ENCODE data around the gene SPDEF. TPM values are rescaled to one million over a fixed set of nuclear protein-coding genes. Genes with fewer than 3 reads are reported as not detected.

The SPDEF gene
- total and polyA plus RNA-seq, 8 donors: 0.93 to 6.0 (median 1.8) TPM

- intact Hi-C loops (cut with DNase I): no loop called here
- ATAC-seq (no peak), DNase-seq (no peak)
- H3K4me1 ChIP-seq: no peaks in the 10 kb centered on the region
- no peaks in the 10 kb centered on the region for H3K36me3 ChIP-seq
- H3K4me3 ChIP-seq: no peak overlapping the region
- TF ChIP-seq CTCF (IDR thresholded peaks at IDR 0.05): no peak
- H3K9me3 ChIP-seq: peaks cover 0 to 15% of the 10 kb centered on the region in 2 donors
- H3K27ac ChIP-seq: no peak overlapping the region
- no peaks in the 10 kb centered on the region for H3K27me3 ChIP-seq
Observed at GRCh38 chr6:34496103-34496685, 59.9 kb downstream of the SPDEF start.

- Histone ChIP-seq H3K9me3 (peaks cover 0 to 3% of the 10 kb centered on the region in 2 donors), H3K36me3 (no peaks in the 10 kb centered on the region), H3K27me3 (no peaks in the 10 kb centered on the region), H3K27ac (no peak overlapping the region), H3K4me1 (no peaks in the 10 kb centered on the region), H3K4me3 (no peak overlapping the region)
- ATAC-seq (no peak), DNase-seq (no peak)
- no peak for TF ChIP-seq CTCF (IDR thresholded peaks at IDR 0.05)
- intact Hi-C loops (cut with DNase I): no loop called here
Observed at GRCh38 chr6:34494973-34495372, 61.2 kb downstream of the SPDEF start.

DNA sequence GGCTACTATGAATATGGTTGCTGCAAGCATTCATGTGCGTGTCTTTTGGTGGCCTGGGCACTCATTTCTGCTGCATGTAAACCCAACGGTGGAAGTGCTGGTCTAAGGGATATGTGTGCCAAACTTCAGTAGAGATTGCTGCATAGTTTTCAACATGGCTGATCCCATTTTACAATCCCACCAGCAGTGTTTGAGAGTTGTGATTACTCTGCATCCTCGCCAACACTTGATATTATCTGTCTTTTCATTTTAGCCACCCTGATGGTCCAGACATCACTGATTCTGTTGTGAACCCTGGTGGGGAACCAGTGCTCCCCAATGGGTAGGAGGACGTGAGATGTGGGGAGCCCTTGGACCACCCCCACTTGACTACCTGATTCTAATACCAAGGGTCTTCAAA is 62.8 kb downstream of the SPDEF start:
- no peak overlapping the region for H3K27ac ChIP-seq
- no peak for TF ChIP-seq CTCF (IDR thresholded peaks at IDR 0.05)
- intact Hi-C loops (cut with DNase I): no loop called here
- no peaks in the 10 kb centered on the region for H3K4me1 ChIP-seq
- H3K27me3 ChIP-seq: no peaks in the 10 kb centered on the region
- DNase-seq (no peak), ATAC-seq (no peak)
- H3K4me3 ChIP-seq: no peak overlapping the region
- H3K9me3 ChIP-seq: no peaks in the 10 kb centered on the region
- no peaks in the 10 kb centered on the region for H3K36me3 ChIP-seq

DNA sequence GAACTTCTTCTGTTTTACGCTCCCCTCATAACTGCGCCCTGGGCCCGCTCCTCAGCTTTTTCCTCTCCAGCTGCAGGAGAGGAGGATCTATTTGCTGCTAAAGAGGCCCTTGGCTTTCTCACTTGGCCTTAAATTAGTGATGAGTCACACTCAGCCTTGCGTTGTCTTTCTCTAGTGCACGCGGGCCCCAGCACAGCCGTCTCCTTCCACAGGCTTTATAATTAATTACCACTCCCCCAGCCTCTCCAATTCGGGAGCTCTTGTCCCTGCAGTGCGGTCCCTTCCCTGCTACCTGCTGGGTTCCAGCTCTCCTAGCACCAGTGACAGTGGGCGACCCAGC is 65.1 kb downstream of the SPDEF start:
- H3K27me3 ChIP-seq: no peaks in the 10 kb centered on the region
- peak; percentile 65 for ATAC-seq
- H3K36me3 ChIP-seq: no peaks in the 10 kb centered on the region
- no peak overlapping the region for H3K27ac ChIP-seq
- no peaks in the 10 kb centered on the region for H3K9me3 ChIP-seq
- no peak for DNase-seq
- H3K4me1 ChIP-seq: no peaks in the 10 kb centered on the region
- no peak overlapping the region for H3K4me3 ChIP-seq
- TF ChIP-seq CTCF (IDR thresholded peaks at IDR 0.05): no peak
- intact Hi-C loops (cut with DNase I): no loop called here

GRCh38 chr6:34490390-34491090 is 65.6 kb downstream of the SPDEF start:
- no peak for DNase-seq
- Histone ChIP-seq H3K27me3 (no peaks in the 10 kb centered on the region), H3K4me3 (no peak overlapping the region), H3K27ac (no peak overlapping the region), H3K9me3 (no peaks in the 10 kb centered on the region), H3K4me1 (no peaks in the 10 kb centered on the region), H3K36me3 (no peaks in the 10 kb centered on the region)
- TF ChIP-seq CTCF (IDR thresholded peaks at IDR 0.05): no peak
- intact Hi-C loops (cut with DNase I): no loop called here
- no peak for ATAC-seq
